ENCODE measurements around the gene SLC43A1.

SLC43A1 gene

DNA sequence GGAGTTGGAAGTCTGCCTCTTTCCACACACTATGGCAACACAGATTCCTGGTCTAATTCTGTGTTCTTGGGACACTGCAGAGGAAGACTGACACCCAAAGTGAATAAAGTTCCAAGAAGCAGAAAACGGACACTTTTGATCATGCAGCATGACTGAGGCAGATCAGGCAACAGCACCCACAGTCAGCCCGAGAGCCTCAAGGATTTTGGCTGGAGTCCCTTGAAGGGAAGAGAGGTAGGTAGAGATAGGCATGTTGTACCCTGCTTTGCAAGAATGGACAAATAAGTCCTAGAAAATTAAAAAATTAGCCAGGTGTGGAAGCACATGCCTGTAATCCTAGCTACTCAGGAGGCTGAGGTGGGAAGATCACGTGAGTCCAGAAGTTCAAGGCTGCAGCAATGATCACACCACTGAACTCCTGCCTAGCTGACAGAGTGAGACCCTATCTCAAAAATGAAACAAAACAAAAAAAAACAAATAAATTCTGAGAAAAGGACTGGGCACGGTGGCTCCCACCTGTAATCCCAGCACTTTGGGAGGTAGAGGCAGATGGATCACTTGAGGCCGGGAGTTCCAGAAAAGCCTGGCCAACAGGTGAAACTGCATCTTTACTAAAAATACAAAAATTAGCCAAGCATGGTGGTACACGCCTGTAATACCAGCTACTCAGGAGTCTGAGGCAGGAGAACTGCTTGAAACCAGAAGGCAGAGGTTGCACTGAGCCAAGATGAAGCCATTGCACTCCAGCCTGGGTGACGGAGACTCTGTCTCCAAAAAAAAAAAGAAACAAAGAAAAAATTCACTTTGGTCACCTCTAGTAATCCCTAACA is 6.9 kb downstream of the SLC43A1 start:
- no peak overlapping the region for H3K9ac ChIP-seq (ENCODE audit: low read length in 2 of 2)
- peaks cover 5% of the 10 kb centered on the region for H3K4me1 ChIP-seq (ENCODE audit: control insufficient read depth, insufficient read depth, low read length)
- H3K36me3 ChIP-seq (ENCODE audit: control insufficient read depth in 2 of 2, insufficient read depth in 2 of 2, low read length in 2 of 2) = peaks cover 3 to 11% of the 10 kb centered on the region in 2 donors
- H3K4me3 ChIP-seq (ENCODE audit: low read length in 2 of 2) = no peak overlapping the region
- no peak overlapping the region for H3K27ac ChIP-seq (ENCODE audit: low read length)
- H3K9me3 ChIP-seq (ENCODE audit: control insufficient read depth in 2 of 2, low read length in 2 of 2) = no peaks in the 10 kb centered on the region
- H3K27me3 ChIP-seq (ENCODE audit: control insufficient read depth in 1 of 2, insufficient read depth in 2 of 2, low read length in 2 of 2) = no peaks in the 10 kb centered on the region

DNA sequence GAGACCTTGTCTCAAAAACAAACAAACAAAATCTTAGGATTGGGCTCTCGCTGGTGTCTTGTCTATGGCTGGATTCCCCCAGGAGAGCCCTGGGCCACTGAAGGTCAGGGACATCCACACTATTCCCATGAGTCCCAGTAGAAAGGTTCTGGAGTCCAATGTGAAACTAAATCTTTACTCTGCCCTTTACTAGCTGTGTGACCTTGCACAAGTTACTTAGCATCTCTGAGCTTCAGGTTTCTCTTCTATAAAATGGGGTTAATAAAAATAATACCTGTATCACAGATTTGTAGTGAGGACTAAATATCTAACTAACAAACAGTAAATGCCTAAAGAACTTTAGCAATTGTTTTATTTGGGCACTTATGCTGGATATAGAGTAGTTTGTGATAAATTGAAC is 9.0 kb downstream of the SLC43A1 start:
- Histone ChIP-seq H3K4me1 (ENCODE audit: control insufficient read depth, insufficient read depth, low read length) (peaks cover under 1% of the 10 kb centered on the region), H3K9ac (ENCODE audit: low read length in 2 of 2) (no peak overlapping the region), H3K27me3 (ENCODE audit: control insufficient read depth in 1 of 2, insufficient read depth in 2 of 2, low read length in 2 of 2) (no peaks in the 10 kb centered on the region), H3K9me3 (ENCODE audit: control insufficient read depth in 2 of 2, low read length in 2 of 2) (no peaks in the 10 kb centered on the region), H3K4me3 (ENCODE audit: low read length in 2 of 2) (no peak overlapping the region), H3K27ac (ENCODE audit: low read length) (no peak overlapping the region), H3K36me3 (ENCODE audit: control insufficient read depth in 2 of 2, insufficient read depth in 2 of 2, low read length in 2 of 2) (peaks cover 3 to 8% of the 10 kb centered on the region in 2 donors)

DNA sequence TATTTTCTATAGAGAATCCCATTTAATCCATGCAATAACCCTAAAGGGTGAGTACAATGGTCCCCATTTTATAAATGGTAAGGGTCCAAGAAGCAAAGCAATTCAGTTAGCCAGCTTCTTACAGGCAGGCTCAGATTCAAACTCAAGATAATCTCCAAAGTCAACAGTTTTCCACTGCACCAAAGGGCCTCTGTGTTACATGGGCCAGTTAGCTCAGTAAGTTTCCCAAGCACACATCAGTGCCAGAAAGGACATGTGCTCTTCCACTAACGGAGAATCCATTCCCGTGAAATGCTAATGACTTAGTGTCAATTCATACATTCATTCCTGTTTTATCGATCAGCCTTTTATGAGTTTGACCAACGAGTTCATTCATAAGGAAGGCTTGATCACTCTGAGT is 11.0 kb downstream of the SLC43A1 start:
- Histone ChIP-seq H3K27me3 (ENCODE audit: control insufficient read depth in 1 of 2, insufficient read depth in 2 of 2, low read length in 2 of 2) (no peaks in the 10 kb centered on the region), H3K36me3 (ENCODE audit: control insufficient read depth in 2 of 2, insufficient read depth in 2 of 2, low read length in 2 of 2) (peaks cover 3 to 8% of the 10 kb centered on the region in 2 donors), H3K4me1 (ENCODE audit: control insufficient read depth, insufficient read depth, low read length) (peaks cover 16% of the 10 kb centered on the region), H3K4me3 (ENCODE audit: low read length in 2 of 2) (no peak overlapping the region), H3K27ac (ENCODE audit: low read length) (no peak overlapping the region), H3K9me3 (ENCODE audit: control insufficient read depth in 2 of 2, low read length in 2 of 2) (no peaks in the 10 kb centered on the region), H3K9ac (ENCODE audit: low read length in 2 of 2) (no peak overlapping the region)

DNA sequence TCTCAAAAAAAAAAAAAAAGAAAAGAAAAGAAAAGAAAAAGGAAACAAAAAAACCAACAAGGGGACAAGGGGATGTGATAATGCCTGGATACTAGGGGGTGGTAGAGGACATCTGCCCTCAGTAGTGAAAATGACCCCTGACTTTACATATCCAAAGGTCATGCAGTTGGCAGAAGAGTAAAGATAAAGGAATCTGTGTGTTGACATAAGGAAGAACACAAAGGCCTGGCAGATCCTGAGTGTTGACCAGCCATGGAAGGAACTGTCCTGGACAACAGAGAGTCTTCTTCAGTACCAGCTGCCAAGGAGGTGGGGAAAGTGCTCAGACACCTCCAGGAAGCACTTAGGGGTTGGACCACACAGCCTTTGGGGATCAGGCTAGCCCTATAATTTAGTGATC is 12.6 kb downstream of the SLC43A1 start:
- Histone ChIP-seq H3K4me3 (ENCODE audit: low read length in 2 of 2) (no peak overlapping the region), H3K9ac (ENCODE audit: low read length in 2 of 2) (no peak overlapping the region), H3K4me1 (ENCODE audit: control insufficient read depth, insufficient read depth, low read length) (peaks cover 27% of the 10 kb centered on the region), H3K36me3 (ENCODE audit: control insufficient read depth in 2 of 2, insufficient read depth in 2 of 2, low read length in 2 of 2) (peaks cover 3 to 8% of the 10 kb centered on the region in 2 donors), H3K9me3 (ENCODE audit: control insufficient read depth in 2 of 2, low read length in 2 of 2) (no peaks in the 10 kb centered on the region), H3K27me3 (ENCODE audit: control insufficient read depth in 1 of 2, insufficient read depth in 2 of 2, low read length in 2 of 2) (no peaks in the 10 kb centered on the region), H3K27ac (ENCODE audit: low read length) (no peak overlapping the region)

DNA sequence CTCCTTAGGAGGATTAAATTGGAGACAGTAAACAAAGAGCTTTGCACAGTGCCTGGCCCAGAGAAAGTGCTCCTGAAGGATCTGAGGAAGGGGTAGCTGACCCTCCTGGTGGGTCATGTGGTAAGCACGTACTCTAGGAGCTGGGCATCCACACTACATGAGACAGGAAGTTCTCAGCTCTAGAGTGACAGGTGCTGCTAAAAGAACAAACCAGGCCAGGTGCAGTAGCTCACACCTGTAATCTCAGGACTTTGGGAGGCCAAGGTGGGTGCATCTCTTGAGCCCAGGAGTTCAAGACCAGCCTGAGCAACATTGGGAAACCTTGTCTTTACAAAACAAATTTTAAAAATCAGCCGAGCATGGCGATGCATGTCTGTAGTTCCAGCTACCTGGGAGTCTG is 13.1 kb downstream of the SLC43A1 start:
- H3K27me3 ChIP-seq (ENCODE audit: control insufficient read depth in 1 of 2, insufficient read depth in 2 of 2, low read length in 2 of 2) = no peaks in the 10 kb centered on the region

GRCh38 chr11:57501953-57502352 is 13.5 kb downstream of the SLC43A1 start:
- peaks cover 27% of the 10 kb centered on the region for H3K4me1 ChIP-seq (ENCODE audit: control insufficient read depth, insufficient read depth, low read length)
- peaks cover 3 to 10% of the 10 kb centered on the region in 2 donors for H3K36me3 ChIP-seq (ENCODE audit: control insufficient read depth in 2 of 2, insufficient read depth in 2 of 2, low read length in 2 of 2)
- no peaks in the 10 kb centered on the region for H3K9me3 ChIP-seq (ENCODE audit: control insufficient read depth in 2 of 2, low read length in 2 of 2)
- no peaks in the 10 kb centered on the region for H3K27me3 ChIP-seq (ENCODE audit: control insufficient read depth in 1 of 2, insufficient read depth in 2 of 2, low read length in 2 of 2)
- no peak overlapping the region for H3K4me3 ChIP-seq (ENCODE audit: low read length in 2 of 2)
- H3K9ac ChIP-seq (ENCODE audit: low read length in 2 of 2) = no peak overlapping the region
- H3K27ac ChIP-seq (ENCODE audit: low read length) = no peak overlapping the region

More for the DNA sequence above, 13.1 kb downstream of the SLC43A1 start:
- H3K9me3 ChIP-seq (ENCODE audit: control insufficient read depth in 2 of 2, low read length in 2 of 2) = no peaks in the 10 kb centered on the region
- peaks cover 3 to 8% of the 10 kb centered on the region in 2 donors for H3K36me3 ChIP-seq (ENCODE audit: control insufficient read depth in 2 of 2, insufficient read depth in 2 of 2, low read length in 2 of 2)
- H3K9ac ChIP-seq (ENCODE audit: low read length in 2 of 2) = no peak overlapping the region
- no peak overlapping the region for H3K27ac ChIP-seq (ENCODE audit: low read length)
- no peak overlapping the region for H3K4me3 ChIP-seq (ENCODE audit: low read length in 2 of 2)
- peaks cover 27% of the 10 kb centered on the region for H3K4me1 ChIP-seq (ENCODE audit: control insufficient read depth, insufficient read depth, low read length)

DNA sequence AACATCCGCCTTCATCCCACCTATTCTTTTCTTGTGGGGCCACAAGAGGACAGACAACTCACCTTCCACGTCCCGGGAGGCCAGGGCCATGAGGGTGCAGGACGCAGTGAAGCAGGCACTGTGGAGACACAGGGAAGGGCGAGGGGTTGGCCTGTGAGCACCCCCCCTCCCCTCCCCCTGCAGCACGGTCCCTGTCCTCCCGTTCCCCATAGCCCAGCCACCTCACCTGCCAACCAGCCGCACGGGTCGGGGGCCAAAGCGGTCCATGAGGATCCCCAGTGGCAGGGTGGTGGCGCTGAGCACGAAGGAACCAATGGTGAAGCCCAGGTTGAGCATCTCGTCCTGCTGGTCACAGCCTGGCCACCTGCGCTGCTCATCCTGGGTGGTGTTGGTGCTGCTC is 14.6 kb downstream of the SLC43A1 start:
- Histone ChIP-seq H3K4me1 (ENCODE audit: control insufficient read depth, insufficient read depth, low read length) (peaks cover 27% of the 10 kb centered on the region), H3K27me3 (ENCODE audit: control insufficient read depth in 1 of 2, insufficient read depth in 2 of 2, low read length in 2 of 2) (no peaks in the 10 kb centered on the region), H3K9ac (ENCODE audit: low read length in 2 of 2) (no peak overlapping the region), H3K4me3 (ENCODE audit: low read length in 2 of 2) (no peak overlapping the region), H3K27ac (ENCODE audit: low read length) (peak overlapping the region; percentile 69), H3K36me3 (ENCODE audit: control insufficient read depth in 2 of 2, insufficient read depth in 2 of 2, low read length in 2 of 2) (peaks cover 3 to 12% of the 10 kb centered on the region in 2 donors), H3K9me3 (ENCODE audit: control insufficient read depth in 2 of 2, low read length in 2 of 2) (no peaks in the 10 kb centered on the region)

DNA sequence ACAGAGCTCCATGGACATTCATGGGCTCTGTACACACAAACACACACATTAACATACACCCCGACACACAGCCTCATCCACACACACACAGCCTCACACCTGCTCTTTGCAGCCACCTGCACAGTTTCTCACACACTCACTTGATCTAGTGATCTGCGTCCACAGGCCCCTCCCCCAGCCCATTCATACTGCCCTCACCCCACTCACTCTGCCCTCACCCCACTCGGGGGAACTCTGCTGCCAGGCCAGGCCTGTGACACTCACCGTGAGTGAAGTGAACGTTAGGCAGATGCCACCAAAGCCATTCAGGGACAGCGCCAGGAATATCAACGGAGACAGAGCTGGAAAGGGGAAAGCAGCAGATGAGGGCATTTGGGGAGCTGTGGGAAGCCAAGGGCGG is 15.0 kb downstream of the SLC43A1 start:
- no peaks in the 10 kb centered on the region for H3K9me3 ChIP-seq (ENCODE audit: control insufficient read depth in 2 of 2, low read length in 2 of 2)
- H3K27ac ChIP-seq (ENCODE audit: low read length) = peak overlapping the region; percentile 69
- peaks cover 7 to 12% of the 10 kb centered on the region in 2 donors for H3K36me3 ChIP-seq (ENCODE audit: control insufficient read depth in 2 of 2, insufficient read depth in 2 of 2, low read length in 2 of 2)
- no peak overlapping the region for H3K4me3 ChIP-seq (ENCODE audit: low read length in 2 of 2)
- H3K9ac ChIP-seq (ENCODE audit: low read length in 2 of 2) = no peak overlapping the region
- H3K27me3 ChIP-seq (ENCODE audit: control insufficient read depth in 1 of 2, insufficient read depth in 2 of 2, low read length in 2 of 2) = no peaks in the 10 kb centered on the region
- peaks cover 27% of the 10 kb centered on the region for H3K4me1 ChIP-seq (ENCODE audit: control insufficient read depth, insufficient read depth, low read length)

- Histone ChIP-seq H3K9me3 (ENCODE audit: control insufficient read depth in 2 of 2, low read length in 2 of 2) (no peaks in the 10 kb centered on the region), H3K4me1 (ENCODE audit: control insufficient read depth, insufficient read depth, low read length) (peaks cover 27% of the 10 kb centered on the region), H3K36me3 (ENCODE audit: control insufficient read depth in 2 of 2, insufficient read depth in 2 of 2, low read length in 2 of 2) (peaks cover 7 to 11% of the 10 kb centered on the region in 2 donors), H3K27ac (ENCODE audit: low read length) (peak overlapping the region; percentile 69), H3K4me3 (ENCODE audit: low read length in 2 of 2) (peak overlapping the region; percentile 15 to 72), H3K9ac (ENCODE audit: low read length in 2 of 2) (peak overlapping the region; percentile 5 to 71), H3K27me3 (ENCODE audit: control insufficient read depth in 1 of 2, insufficient read depth in 2 of 2, low read length in 2 of 2) (no peaks in the 10 kb centered on the region)
Measured at GRCh38 chr11:57499983-57500461, 15.5 kb downstream of the SLC43A1 start.

DNA sequence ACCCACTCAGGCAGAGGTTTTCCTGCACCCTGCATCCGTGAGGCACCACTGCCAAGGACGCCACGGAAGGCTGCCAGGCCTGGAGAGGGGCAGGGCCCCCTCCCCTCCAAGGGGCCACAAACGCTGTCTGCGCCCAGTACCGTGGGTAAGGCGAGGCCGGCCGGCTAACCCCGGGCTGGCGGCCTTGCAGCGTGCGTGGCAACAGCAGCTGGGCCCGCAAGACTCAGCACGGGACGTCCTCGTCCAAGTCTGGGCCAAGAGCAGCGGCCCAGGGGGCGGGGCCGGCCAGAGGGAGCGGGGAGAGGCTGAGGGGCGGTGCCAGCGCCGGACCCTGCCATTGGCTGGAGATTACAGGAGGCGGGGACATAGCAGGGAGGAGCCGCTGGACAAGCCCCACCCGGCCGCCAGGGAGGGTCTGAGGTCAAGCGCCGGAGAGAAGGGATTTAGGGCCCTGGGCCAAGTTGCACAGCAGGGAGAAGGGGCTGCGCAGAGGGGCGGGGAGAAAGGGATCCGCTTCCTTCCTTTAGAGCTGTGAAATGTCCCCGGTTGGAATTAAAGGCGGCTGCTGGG is 16.0 kb downstream of the SLC43A1 start:
- Histone ChIP-seq H3K4me3 (ENCODE audit: low read length in 2 of 2) (peak overlapping the region; percentile 15 to 72), H3K4me1 (ENCODE audit: control insufficient read depth, insufficient read depth, low read length) (peaks cover 27% of the 10 kb centered on the region), H3K27ac (ENCODE audit: low read length) (peak overlapping the region; percentile 69), H3K9ac (ENCODE audit: low read length in 2 of 2) (peak overlapping the region; percentile 47 to 71), H3K9me3 (ENCODE audit: control insufficient read depth in 2 of 2, low read length in 2 of 2) (no peaks in the 10 kb centered on the region), H3K27me3 (ENCODE audit: control insufficient read depth in 1 of 2, insufficient read depth in 2 of 2, low read length in 2 of 2) (no peaks in the 10 kb centered on the region), H3K36me3 (ENCODE audit: control insufficient read depth in 2 of 2, insufficient read depth in 2 of 2, low read length in 2 of 2) (peaks cover 5 to 7% of the 10 kb centered on the region in 2 donors)

- Histone ChIP-seq H3K27me3 (ENCODE audit: control insufficient read depth in 1 of 2, insufficient read depth in 2 of 2, low read length in 2 of 2) (no peaks in the 10 kb centered on the region), H3K4me3 (ENCODE audit: low read length in 2 of 2) (no peak overlapping the region), H3K27ac (ENCODE audit: low read length) (no peak overlapping the region), H3K4me1 (ENCODE audit: control insufficient read depth, insufficient read depth, low read length) (peaks cover 27% of the 10 kb centered on the region), H3K9me3 (ENCODE audit: control insufficient read depth in 2 of 2, low read length in 2 of 2) (no peaks in the 10 kb centered on the region), H3K9ac (ENCODE audit: low read length in 2 of 2) (no peak overlapping the region), H3K36me3 (ENCODE audit: control insufficient read depth in 2 of 2, insufficient read depth in 2 of 2, low read length in 2 of 2) (peaks cover 7 to 8% of the 10 kb centered on the region in 2 donors)
Measured at GRCh38 chr11:57498540-57498939, 17.0 kb downstream of the SLC43A1 start.

Data from stomach smooth muscle (tissue), 2 donors.